ENCODE measurements around the gene CDC20B. TPM values are rescaled to one million over a fixed set of nuclear protein-coding genes. Genes with fewer than 3 reads are reported as not detected.
A peak's percentile ranks its signal among the peaks of the same experiment; 100 is the strongest.
"Not testable (repeated sequence)": the region's sequence is repeated elsewhere in the genome, so short reads cannot be mapped to it uniquely, and the experiment has no call there.

Gene CDC20B
- total RNA-seq, 4 donors from 2014 or later, result not detected

- no peak for TF ChIP-seq POLR2A (IDR thresholded peaks at IDR 0.05)
- no peak for TF ChIP-seq EP300 (IDR thresholded peaks at IDR 0.05)
- no peak for TF ChIP-seq CTCF (IDR thresholded peaks at IDR 0.05)
- DNase-seq (ENCODE audit: low spot score in 2 of 2), result no peak
- no peaks in the 10 kb centered on the region for H3K4me1 ChIP-seq
- no peaks in the 10 kb centered on the region for H3K36me3 ChIP-seq
- no peak overlapping the region for H3K4me3 ChIP-seq
- H3K9me3 ChIP-seq, result peaks cover 0 to 5% (median 0%) of the 10 kb centered on the region in 4 donors
- H3K27ac ChIP-seq, result no peak overlapping the region
- WGBS, 2 donors, result 81 to 86% methylated on average over 2 of the region's 2 CpGs
- no peaks in the 10 kb centered on the region for H3K27me3 ChIP-seq
Observed at GRCh38 chr5:55104036-55104772, 68.8 kb downstream of the CDC20B start.

- no peak for DNase-seq (ENCODE audit: low spot score in 2 of 2)
- 73 to 76% methylated on average over 3 of the region's 3 CpGs for WGBS, 2 donors
- no peaks in the 10 kb centered on the region for H3K4me1 ChIP-seq
- H3K36me3 ChIP-seq, result no peaks in the 10 kb centered on the region
- no peak within 1 kb of the TSS for H3K27ac ChIP-seq
- no peaks in the 10 kb centered on the region for H3K27me3 ChIP-seq
- peaks cover 0 to 12% (median 0%) of the 10 kb centered on the region in 4 donors for H3K9me3 ChIP-seq
- no peak within 1 kb of the TSS for H3K4me3 ChIP-seq
- TF ChIP-seq CTCF (IDR thresholded peaks at IDR 0.05) (no peak), POLR2A (IDR thresholded peaks at IDR 0.05) (no peak)
Observed at GRCh38 chr5:55102348-55102747, 70.6 kb downstream of the CDC20B start, which contains the start of gene GZMA. TSS of gene GZMA (plus strand) at chr5:55102646. CDS start at chr5:55102683, 37 bp downstream.

- no peaks in the 10 kb centered on the region for H3K27me3 ChIP-seq
- TF ChIP-seq CTCF (IDR thresholded peaks at IDR 0.05), result no peak
- TF ChIP-seq POLR2A (IDR thresholded peaks at IDR 0.05), result no peak
- peaks cover 0 to 12% (median 0%) of the 10 kb centered on the region in 4 donors for H3K9me3 ChIP-seq
- DNase-seq (ENCODE audit: low spot score in 2 of 2), result no peak
- H3K4me3 ChIP-seq, result no peak overlapping the region
- 71 to 84% methylated on average over 5 of the region's 5 CpGs for WGBS, 2 donors
- no peak overlapping the region for H3K27ac ChIP-seq
- no peaks in the 10 kb centered on the region for H3K4me1 ChIP-seq
- H3K36me3 ChIP-seq, result no peaks in the 10 kb centered on the region
Observed at GRCh38 chr5:55101556-55102276, 71.3 kb downstream of the CDC20B start.

- not testable (repeated sequence) for H3K4me1 ChIP-seq; H3K27ac ChIP-seq; H3K36me3 ChIP-seq; DNase-seq (ENCODE audit: low spot score in 2 of 2); H3K4me3 ChIP-seq; H3K27me3 ChIP-seq
- H3K9me3 ChIP-seq, result peaks cover 0 to 12% (median 0%) of the 10 kb centered on the region in 4 donors
Observed at GRCh38 chr5:55101148-55101547, 71.8 kb downstream of the CDC20B start.

- Histone ChIP-seq H3K9me3 (peaks cover 0 to 12% (median 0%) of the 10 kb centered on the region in 4 donors), H3K27me3 (no peaks in the 10 kb centered on the region), H3K36me3 (no peaks in the 10 kb centered on the region), H3K4me3 (no peak overlapping the region), H3K27ac (peak overlapping the region in 1 of 4 donors; percentile 19), H3K4me1 (no peaks in the 10 kb centered on the region)
- TF ChIP-seq CTCF (IDR thresholded peaks at IDR 0.05), result no peak
- DNase-seq (ENCODE audit: low spot score in 2 of 2), result no peak
- 76 to 78% methylated on average over 3 to 6 of the region's 6 CpGs for WGBS, 2 donors
Observed at GRCh38 chr5:55096861-55097260, 76.1 kb downstream of the CDC20B start.
